MM.1S (cell line): Measurements from ENCODE around the gene LORICRIN.

Experiments used
- DNase-seq: peaks from one replicate; pipeline ENCODE4 v3.0.0-alpha.2; 2015
- H2AFZ ChIP-seq: fragments of 300-600 bp; sonication (generic); 2 replicates; pipeline ENCODE4 v1.6.0; 2016; ENCODE audit warnings: antibody characterized with exemption, low read length
- H3F3A ChIP-seq: fragments of 300-600 bp; sonication (generic); 2 replicates; pipeline ENCODE4 v1.6.1; 2016; ENCODE audit warnings: mild to moderate bottlenecking, antibody characterized with exemption, low read length, moderate library complexity, mixed read lengths; ENCODE audit not compliant: insufficient read depth
- H3K27ac ChIP-seq: fragments of 300-600 bp; sonication (generic); 2 replicates; pipeline ENCODE4 v1.5.1; 2016; ENCODE audit warnings: mild to moderate bottlenecking, low read length
- H3K27me3 ChIP-seq: fragments of 300-600 bp; sonication (generic); replicated peaks from 2 replicates; pipeline ENCODE4 v1.6.0; 2016; ENCODE audit warnings: low read length; ENCODE audit not compliant: insufficient read depth
- H3K36me3 ChIP-seq: fragments of 300-600 bp; sonication (generic); replicated peaks from 2 replicates; pipeline ENCODE4 v1.6.1; 2016; ENCODE audit warnings: mild to moderate bottlenecking, low read length, mixed read lengths; ENCODE audit not compliant: insufficient read depth
- H3K4me1 ChIP-seq: fragments of 300-600 bp; sonication (generic); 2 replicates; pipeline ENCODE4 v1.6.1; 2016; ENCODE audit warnings: low read length, mixed read lengths
- H3K4me2 ChIP-seq: fragments of 300-600 bp; sonication (generic); 2 replicates; pipeline ENCODE4 v1.6.0; 2016; ENCODE audit warnings: low read depth, low read length
- H3K4me3 ChIP-seq: fragments of 300-600 bp; sonication (generic); 2 replicates; pipeline ENCODE4 v1.5.1; 2016; ENCODE audit warnings: low read length, mixed read lengths
- H3K79me2 ChIP-seq: fragments of 300-600 bp; sonication (generic); 2 replicates; pipeline ENCODE4 v1.6.1; 2016; ENCODE audit warnings: mixed run types, low read length, mixed read lengths
- H3K9ac ChIP-seq: fragments of 300-600 bp; sonication (generic); 2 replicates; pipeline ENCODE4 v1.6.1; 2016; ENCODE audit warnings: low read length, mixed read lengths
- H3K9me2 ChIP-seq: fragments of 300-600 bp; sonication (generic); replicated peaks from 2 replicates; pipeline ENCODE4 v1.6.1; 2016; ENCODE audit warnings: mild to moderate bottlenecking, low read length, mixed read lengths; ENCODE audit not compliant: insufficient read depth
- H3K9me3 ChIP-seq: fragments of 300-600 bp; sonication (generic); replicated peaks from 2 replicates; pipeline ENCODE4 v1.6.1; 2016; ENCODE audit warnings: mild to moderate bottlenecking, low read length, mixed read lengths; ENCODE audit not compliant: insufficient read depth
- H4K20me1 ChIP-seq: fragments of 300-600 bp; sonication (generic); 2 replicates; pipeline ENCODE4 v1.6.1; 2016; ENCODE audit warnings: mild to moderate bottlenecking, low read length, moderate library complexity, mixed read lengths; ENCODE audit not compliant: insufficient read depth
- EZH2 ChIP-seq: fragments of 300-600 bp; sonication (generic); optimal IDR thresholded peaks from 2 replicates; pipeline ENCODE3; 2017; ENCODE audit warnings: low read depth, mild to moderate bottlenecking, antibody characterized with exemption, low read length, mixed read lengths
- EZH2phosphoT487 ChIP-seq: fragments of 300-600 bp; sonication (generic); IDR thresholded peaks from 2 replicates; pipeline ENCODE4 v1.6.1; 2018; ENCODE audit warnings: antibody characterized with exemption, low read length
- TF ChIP-seq, protein P1 (sequence below): fragments of 300-600 bp; sonication (generic); IDR thresholded peaks from 2 replicates; pipeline ENCODE4 v1.5.1; 2016; ENCODE audit warnings: antibody characterized with exemption, low read length, mixed read lengths

Gene LORICRIN

DNA sequence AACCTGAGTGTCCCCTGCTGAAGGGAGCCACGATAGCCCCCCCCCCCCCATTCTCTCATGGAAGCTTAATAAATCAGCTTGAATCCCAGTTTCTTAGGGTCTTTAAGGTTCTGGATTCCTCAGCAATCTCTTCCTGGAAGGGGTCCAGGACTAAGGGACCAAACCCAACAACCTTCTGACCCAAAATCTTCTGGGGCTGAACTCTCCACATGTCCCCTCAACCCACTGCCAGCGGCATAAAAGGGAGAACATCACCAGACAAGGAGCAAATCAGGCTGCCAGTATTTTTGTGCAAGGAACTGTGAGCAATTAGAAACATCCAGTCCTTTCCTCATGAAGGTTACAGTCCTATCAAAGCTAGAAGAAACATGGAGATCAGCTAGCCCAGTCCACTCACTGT is 12.7 kb upstream of the LORICRIN start:
- Histone ChIP-seq H4K20me1 (no peaks in the 10 kb centered on the region), H3K79me2 (no peaks in the 10 kb centered on the region), H3K9me2 (no peaks in the 10 kb centered on the region), H3K27me3 (no peaks in the 10 kb centered on the region), H3F3A (no peaks in the 10 kb centered on the region), H3K9ac (no peak overlapping the region), H2AFZ (no peak overlapping the region), H3K4me2 (no peak overlapping the region), H3K36me3 (no peaks in the 10 kb centered on the region), H3K4me3 (no peak overlapping the region), H3K9me3 (no peaks in the 10 kb centered on the region), H3K4me1 (no peaks in the 10 kb centered on the region), H3K27ac (no peak overlapping the region)
- TF ChIP-seq EZH2 (no peak), EZH2phosphoT487 (no peak)
- TF ChIP-seq, protein P1, sequence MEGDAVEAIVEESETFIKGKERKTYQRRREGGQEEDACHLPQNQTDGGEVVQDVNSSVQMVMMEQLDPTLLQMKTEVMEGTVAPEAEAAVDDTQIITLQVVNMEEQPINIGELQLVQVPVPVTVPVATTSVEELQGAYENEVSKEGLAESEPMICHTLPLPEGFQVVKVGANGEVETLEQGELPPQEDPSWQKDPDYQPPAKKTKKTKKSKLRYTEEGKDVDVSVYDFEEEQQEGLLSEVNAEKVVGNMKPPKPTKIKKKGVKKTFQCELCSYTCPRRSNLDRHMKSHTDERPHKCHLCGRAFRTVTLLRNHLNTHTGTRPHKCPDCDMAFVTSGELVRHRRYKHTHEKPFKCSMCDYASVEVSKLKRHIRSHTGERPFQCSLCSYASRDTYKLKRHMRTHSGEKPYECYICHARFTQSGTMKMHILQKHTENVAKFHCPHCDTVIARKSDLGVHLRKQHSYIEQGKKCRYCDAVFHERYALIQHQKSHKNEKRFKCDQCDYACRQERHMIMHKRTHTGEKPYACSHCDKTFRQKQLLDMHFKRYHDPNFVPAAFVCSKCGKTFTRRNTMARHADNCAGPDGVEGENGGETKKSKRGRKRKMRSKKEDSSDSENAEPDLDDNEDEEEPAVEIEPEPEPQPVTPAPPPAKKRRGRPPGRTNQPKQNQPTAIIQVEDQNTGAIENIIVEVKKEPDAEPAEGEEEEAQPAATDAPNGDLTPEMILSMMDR, result no peak
- DNase-seq, result no peak

GRCh38 chr1:153248176-153248879 is 11.2 kb upstream of the LORICRIN start:
- no peak for TF ChIP-seq EZH2
- TF ChIP-seq, protein P1, result no peak
- TF ChIP-seq EZH2phosphoT487, result no peak
- H3K9me3 ChIP-seq, result no peaks in the 10 kb centered on the region
- H3K27me3 ChIP-seq, result no peaks in the 10 kb centered on the region
- H4K20me1 ChIP-seq, result no peaks in the 10 kb centered on the region
- no peak overlapping the region for H3K4me2 ChIP-seq
- no peak for DNase-seq
- peaks cover 1% of the 10 kb centered on the region; the same call in 1 of the 2 replicates for H3F3A ChIP-seq
- no peak overlapping the region for H3K4me3 ChIP-seq
- no peaks in the 10 kb centered on the region for H3K79me2 ChIP-seq
- H2AFZ ChIP-seq, result no peak overlapping the region
- H3K9ac ChIP-seq, result no peak overlapping the region
- H3K4me1 ChIP-seq, result peaks cover 3% of the 10 kb centered on the region
- no peaks in the 10 kb centered on the region for H3K9me2 ChIP-seq
- no peaks in the 10 kb centered on the region for H3K36me3 ChIP-seq
- H3K27ac ChIP-seq, result no peak overlapping the region

GRCh38 chr1:153250166-153250565 is 9.3 kb upstream of the LORICRIN start:
- no peak for DNase-seq
- Histone ChIP-seq H3K4me3 (no peak overlapping the region), H3F3A (peaks cover 9% of the 10 kb centered on the region; the same call in 1 of the 2 replicates), H3K9me2 (no peaks in the 10 kb centered on the region), H3K4me1 (peaks cover 12% of the 10 kb centered on the region), H3K9me3 (no peaks in the 10 kb centered on the region), H2AFZ (no peak overlapping the region), H3K27me3 (no peaks in the 10 kb centered on the region), H4K20me1 (no peaks in the 10 kb centered on the region), H3K27ac (no peak overlapping the region), H3K9ac (no peak overlapping the region), H3K4me2 (no peak overlapping the region), H3K79me2 (no peaks in the 10 kb centered on the region), H3K36me3 (no peaks in the 10 kb centered on the region)
- TF ChIP-seq EZH2, result no peak
- TF ChIP-seq, protein P1, result no peak
- no peak for TF ChIP-seq EZH2phosphoT487
